GM12878 (cell line): ENCODE data around the gene CDH4.

ENCODE experiments used
- CTCF ChIP-seq, 3 experiments: IDR thresholded peaks in 2 of 3; conservative IDR thresholded peaks in 1 of 3; 2 replicates each; pipeline ENCODE4 v1.5.1; 2011; ENCODE audit warnings: low read depth in 3 of 3, low read length in 3 of 3, mild to moderate bottlenecking in 3 of 3, control low read depth in 2 of 3, moderate library complexity in 2 of 3, inconsistent platforms in 1 of 3, mixed read lengths in 1 of 3; ENCODE audit not compliant: control insufficient read depth in 2 of 3, insufficient read depth in 1 of 3; ENCODE audit errors: extremely low read depth in 1 of 3
- EZH2 ChIP-seq: IDR thresholded peaks from 2 replicates; pipeline ENCODE4 v1.6.1; 2012; ENCODE audit warnings: low read depth, mild to moderate bottlenecking, control low read depth, inconsistent platforms, low read length, borderline replicate concordance; ENCODE audit not compliant: control insufficient read depth
- MAX ChIP-seq: IDR thresholded peaks from 2 replicates; pipeline ENCODE4 v1.6.1; 2012; ENCODE audit warnings: low read depth, low read length, improper control_type of control experiment
- TCF12 ChIP-seq: IDR thresholded peaks from 2 replicates; pipeline ENCODE4 v1.6.1; 2011; ENCODE audit warnings: low read depth, mild to moderate bottlenecking, low read length

- TF ChIP-seq MAX: no peak
- no peak for TF ChIP-seq EZH2
- no peak for TF ChIP-seq TCF12
- no peak for TF ChIP-seq CTCF (IDR thresholded peaks at IDR 0.05 in 2 of 3, conservative IDR thresholded peaks at IDR 0.05 in 1 of 3; ENCODE audit: control insufficient read depth in 2 of 3, extremely low read depth in 1 of 3, insufficient read depth in 1 of 3, low read depth in 3 of 3, low read length in 3 of 3)
These were observed 666.5 kb downstream of the CDH4 start for GRCh38 chr20:61918548-61918947.
